HG03575 (cell line): ENCODE measurements around the gene SORCS2.

Experiments used
- ATAC-seq: cut with Tn5 transposase; IDR thresholded peaks from one replicate; pipeline ENCODE4 v1.9.1; 2021; ENCODE audit not compliant: unreplicated experiment, insufficient number of reproducible peaks, low FRiP score; ENCODE audit errors: extremely low read depth

Gene SORCS2

DNA sequence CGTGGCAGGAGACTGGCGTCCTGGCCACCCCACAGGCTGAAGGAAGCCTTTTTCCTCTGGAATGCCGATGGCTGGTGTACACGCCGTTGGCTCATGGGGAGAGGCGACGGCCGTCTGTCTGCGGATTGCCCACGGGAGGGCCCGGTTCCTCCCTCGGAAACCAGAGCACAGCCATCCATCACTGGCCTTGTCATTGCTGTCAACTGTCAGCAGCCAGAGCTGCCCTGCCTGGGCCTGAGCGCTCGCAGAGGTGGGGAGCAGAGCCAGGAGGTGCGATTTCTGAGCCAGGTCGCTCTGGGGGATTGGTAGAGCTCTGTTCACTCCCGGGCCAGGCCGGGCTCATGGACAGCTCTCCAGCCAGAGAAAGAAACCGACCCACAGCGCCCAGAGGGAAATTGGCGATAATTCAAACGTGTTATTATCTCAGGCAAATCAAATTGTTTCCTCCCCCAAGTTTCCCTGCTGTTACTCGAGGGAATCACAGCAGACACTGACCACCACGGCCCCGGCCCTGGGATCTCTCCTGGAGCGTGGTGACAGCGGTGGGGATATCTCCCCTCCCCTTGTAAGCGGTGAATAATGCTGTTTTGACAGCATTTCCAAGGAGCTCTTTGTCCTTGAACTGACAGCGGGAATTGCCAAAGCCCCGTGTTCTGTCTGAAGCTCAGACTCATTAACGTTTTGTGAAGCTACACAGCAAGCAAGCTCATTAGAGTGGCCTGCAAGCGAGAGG lies 463.3 kb downstream of the SORCS2 start:
- ATAC-seq: no peak

DNA sequence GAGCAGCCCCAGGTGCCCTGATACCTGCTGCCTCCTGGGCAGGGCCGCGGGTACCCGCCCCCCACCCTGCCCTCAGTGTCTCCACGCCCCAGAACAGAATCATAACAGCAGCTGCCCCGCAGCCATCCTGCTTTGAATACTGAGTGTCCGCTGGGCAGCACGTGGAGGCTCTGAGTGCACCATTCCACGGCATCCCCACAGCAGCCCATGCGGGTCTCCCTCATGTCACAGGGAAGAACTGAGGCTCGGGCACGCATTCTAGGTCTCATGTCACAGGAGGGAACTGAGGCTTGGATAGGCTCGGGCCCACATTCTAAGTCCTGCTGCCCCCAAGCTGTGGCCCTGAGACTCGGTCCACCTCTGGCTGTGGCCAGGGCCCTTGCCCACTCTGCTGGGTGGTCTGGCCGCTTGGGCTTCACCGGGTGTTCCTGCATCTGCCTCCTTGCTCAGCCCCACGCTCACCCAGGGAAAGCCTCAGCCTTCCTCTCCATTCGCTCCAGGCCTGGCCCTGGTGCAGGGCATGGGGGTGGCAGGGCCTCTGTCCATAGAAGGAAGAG lies 464.0 kb downstream of the SORCS2 start:
- ATAC-seq: no peak

DNA sequence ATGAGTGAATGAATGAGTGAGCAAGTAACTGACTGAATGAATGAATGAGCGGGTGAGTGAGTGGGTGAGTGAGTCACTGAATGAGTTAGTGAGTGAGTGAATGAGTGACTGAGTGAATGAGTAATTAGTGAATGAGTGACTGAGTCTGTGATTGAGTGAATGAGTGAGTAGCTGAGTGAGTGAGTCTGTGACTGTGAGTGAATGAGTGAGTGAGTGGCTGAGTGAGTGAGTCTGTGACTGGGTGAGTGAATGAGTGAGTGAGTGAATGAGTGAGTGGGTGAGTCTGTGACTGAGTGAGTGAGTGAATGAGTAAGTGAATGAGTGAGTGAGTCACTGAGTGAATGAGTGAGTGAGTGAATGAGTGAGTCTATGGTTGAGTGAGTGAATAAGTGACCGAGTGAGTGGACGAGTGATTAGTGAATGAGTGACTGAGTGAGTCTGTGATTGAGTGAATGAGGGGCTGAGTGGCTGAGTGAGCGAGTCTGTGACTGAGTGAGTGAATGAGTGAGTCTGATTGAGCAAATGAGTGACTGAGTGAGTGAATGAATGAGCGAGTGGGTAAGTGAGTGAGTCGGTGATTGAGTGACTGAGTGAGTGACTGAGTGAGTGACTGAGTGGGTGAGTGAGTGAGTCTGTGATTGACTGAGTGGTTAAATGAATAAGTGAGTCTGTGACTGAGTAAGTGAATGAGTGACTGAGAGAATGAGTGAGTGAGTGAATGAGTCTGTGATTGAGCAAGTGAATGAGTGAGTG lies 465.4 kb downstream of the SORCS2 start:
- ATAC-seq: no peak

DNA sequence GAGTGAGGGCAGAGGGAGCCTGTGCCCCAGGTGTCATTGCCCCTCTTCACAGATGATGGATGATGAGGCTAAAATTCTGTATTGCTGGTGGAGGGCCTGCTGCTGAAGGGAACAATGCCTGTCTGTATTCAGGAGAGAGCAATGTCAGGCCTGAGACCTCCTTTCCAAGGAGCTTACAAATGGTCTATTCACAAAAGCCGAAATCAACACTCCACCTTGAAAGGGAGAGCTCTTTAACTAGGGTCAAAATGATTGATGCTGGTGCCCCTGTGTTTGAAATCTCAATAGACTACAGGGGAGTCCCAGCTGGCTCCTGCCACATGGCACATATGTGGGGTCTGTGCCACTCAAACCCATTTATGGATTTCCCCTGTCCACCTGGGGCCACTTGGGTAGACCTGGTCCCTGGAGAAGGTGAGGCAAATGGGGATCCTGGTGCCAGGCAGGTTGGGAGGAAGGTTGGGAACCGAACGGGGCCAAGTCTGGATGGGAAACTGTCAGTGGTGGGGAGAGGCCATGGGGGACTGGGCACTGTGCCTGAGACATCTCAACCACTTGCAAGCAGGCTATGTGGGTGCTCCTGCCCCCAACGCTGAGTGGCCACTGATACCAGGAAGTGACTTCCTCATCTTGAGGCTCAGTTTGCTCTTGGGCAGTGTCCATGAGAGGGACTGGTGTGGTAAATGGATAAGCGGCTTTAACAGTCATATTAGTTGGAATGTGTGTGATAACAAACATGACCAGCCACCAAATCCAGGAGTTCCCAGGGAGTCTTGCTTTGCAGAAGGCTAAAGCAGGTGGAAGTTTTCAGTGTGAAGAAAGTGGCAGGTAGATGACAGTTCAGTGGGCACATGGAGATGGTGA lies 466.2 kb downstream of the SORCS2 start:
- ATAC-seq: no peak

DNA sequence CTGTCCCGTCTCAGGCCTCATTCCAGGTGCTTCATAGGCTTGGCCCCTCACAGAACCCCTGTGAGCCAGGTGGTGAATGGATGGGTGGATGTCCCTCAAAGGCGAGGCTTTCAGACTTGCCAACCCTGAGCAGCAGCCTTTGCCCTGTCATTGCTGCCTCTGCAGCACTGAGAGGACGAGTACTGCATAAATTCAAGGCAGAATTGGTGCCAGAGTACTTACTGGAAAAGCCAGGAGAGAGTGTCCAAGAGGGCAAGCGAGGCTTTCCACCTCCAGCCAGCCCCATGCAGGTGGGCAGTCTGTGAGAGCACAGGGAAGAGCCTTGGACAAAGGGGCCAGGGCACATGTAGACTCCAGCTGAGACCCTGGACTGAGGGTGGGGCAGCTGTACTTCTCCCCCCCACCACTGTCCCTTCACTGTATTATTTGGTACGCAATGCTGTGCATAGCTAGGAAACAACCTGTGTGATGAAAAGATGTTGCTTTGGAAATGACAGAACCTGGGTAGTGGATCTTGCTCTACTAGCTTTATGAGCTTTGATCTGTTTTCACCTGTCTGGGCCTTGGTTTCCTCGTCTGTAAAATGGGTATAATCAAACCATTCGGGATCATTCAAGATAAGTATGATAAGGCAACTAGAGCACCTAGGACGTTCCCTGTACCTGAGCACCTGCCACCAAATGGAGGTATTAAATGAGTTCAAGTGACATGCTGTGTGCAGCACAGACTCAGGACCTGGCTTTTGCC lies 467.3 kb downstream of the SORCS2 start:
- ATAC-seq: no peak

DNA sequence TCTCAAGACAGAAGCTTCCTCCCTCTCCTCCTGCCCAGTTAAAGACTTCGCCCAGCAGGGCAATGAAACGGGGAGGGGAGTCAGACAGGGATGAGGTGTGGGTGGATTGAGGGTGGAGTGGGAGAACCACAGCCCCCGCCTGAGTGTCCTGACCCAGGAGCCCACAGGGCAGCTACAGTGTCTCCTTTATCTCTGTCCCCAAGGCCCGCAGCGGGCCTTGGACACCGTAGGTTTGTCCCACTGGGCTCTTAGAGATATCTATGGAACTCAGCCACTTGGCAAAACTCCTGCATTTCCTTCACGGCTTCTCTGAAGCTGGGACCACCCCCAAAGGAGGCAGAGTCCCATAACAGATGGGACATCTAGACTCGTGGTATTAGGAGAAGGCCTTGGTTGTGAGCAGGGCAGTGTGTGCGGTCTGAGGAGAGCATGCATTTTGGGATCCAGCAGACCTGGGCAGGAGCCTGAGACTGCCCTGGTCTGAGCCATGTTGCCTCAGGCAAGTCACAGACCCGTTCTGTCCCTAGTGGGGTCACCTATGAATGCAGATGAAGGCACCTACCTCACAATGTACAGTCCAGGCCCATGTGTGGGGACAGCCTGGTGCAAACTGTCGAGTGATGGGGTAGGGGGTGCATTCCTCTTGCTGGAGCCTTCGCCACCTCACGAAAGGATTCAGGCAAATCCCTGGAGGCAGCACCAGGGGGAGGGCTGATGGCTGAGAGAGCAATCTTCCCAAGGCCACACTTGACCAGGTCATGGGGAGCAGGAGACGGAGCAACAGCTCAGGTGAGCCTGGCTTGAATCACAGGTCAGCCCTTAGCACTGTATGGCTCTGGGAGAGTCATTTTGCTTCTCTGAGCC lies 468.1 kb downstream of the SORCS2 start:
- no peak for ATAC-seq

DNA sequence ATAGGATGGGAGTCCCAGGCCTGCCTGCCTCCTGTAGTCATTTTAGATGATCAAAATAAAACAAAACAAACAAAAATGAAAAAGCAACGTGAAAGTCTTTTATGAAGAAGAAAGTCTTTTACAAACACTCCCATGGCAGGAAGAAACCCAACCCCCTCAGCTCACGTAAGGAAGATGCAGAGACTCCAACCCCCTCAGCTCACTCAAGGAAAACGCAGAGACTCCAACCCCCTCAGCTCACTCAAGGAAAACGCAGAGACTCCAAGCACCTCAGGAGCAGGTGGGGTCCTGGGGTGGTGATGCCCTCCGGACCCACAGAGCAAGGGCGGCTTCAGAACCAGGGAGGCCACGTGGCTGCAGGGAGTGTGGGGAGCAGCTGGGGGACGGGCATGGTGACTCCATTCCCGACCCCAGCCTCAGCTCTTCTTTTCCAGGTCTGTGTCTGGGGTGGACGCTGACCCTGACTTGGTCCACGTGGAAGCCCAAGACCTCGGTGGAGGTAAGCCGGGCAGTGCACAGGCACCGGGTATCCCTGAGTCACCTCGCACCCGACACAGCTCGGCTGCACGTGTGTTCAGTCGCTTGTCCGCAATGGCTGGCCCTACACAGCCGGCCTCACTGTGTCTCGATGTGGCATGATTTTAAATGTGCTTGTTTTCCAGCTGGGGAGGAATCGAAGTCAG lies 468.9 kb downstream of the SORCS2 start:
- no peak for ATAC-seq

DNA sequence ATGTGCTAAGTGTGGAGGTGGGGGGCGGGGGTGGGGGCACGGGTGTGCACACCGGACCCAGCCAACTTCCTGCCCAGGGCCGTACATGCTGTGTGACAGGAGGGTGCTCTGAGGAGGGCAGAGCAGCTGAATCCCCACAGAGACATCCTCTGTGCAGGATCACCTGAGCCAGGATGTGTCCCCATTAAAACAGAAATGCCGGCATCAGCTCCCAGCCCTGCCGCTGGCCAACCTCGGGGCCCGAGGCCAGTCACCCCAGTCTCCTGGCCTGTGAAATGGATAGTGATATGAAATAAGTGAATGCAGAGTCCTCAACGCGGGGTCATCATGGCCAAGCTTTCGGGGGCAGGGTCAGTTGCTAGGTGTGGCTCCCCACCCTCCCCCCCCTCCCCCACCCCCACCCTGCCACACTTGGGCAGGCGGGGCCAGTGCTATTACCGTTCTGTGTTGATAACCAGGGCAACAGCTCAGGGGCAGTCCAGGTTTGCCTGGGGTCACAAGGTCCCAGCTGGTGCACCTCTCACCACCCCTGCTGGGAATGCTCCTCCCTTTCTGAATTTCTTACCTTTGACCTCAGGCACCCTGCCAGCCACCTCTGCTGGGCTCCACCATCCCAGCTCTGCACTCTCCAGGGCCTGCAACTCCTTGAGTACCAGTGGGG lies 469.6 kb downstream of the SORCS2 start:
- no peak for ATAC-seq

DNA sequence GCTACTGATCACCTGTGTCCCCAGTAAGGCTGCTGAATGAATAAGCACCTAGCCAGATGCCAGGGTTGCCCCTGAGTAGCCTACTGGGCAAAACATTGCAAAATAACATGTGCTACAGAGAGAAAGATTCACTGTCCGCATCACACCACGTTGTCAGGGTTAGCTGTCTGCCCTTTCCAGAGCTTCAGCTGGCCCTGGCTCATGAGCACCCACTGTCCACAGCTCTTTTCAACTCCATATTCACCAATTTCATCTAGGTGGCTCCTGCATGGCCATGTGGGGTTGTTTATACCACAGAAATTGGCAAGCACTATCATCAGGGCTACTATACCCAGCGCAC lies 470.1 kb downstream of the SORCS2 start:
- no peak for ATAC-seq

DNA sequence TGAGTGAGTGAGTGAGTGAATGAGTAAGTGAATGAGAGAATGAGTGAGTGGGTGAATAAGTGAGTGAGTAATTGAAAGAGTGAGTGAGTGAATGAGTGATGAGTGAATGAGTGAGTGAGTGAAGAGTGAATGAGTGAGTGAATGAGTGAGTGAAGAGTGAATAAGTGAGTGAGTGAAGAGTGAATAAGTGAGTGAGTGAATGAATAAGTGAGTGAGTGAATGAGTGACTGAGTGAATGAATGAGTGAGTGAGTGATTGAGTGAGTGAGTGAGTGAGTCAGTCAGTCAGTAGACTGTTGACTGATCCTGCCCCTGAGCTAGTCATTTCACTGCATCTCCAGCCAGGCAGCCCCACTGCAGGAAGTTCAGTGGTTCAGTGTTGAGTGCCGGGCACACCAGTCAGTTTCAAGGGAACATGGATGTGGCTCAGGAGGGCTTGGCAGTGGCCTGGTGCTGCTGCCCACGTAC lies 470.8 kb downstream of the SORCS2 start:
- no peak for ATAC-seq

DNA sequence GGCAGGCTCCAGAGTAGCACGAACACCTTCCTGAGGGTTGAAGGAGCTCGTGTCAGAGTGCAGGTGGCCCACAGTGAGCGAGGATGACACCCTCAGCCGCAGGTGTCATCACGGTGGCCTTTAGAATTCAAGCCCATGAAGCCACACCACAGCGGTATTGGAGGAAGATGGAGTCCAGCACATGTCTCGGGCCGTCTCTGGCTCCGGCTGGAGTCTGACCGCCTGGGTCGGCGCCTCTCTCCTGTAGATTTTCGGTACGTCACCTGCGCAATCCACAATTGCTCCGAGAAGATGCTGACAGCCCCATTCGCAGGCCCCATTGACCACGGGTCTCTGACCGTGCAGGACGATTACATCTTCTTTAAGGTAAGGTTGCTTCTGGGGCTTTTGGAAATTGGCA lies 471.8 kb downstream of the SORCS2 start:
- no peak for ATAC-seq

DNA sequence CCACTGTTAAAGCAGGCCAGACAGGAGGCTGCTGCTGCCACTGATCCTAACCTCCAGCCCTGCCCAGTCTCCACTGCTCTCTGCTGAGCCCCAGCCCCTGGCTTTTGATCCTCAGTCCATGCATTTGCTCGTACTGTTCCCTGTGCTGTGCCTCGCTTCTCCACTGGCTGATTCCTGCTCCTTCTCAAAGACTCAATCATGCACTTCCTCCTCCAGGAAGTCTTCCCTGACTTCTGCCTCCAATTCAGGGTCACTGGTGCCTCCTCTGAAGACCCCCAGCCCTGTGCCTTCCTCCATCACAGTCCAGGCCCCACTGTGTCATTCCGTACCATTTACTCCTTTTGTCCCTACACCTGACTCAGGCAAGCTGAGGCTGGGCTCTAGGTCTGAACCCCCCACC lies 473.0 kb downstream of the SORCS2 start:
- no peak for ATAC-seq

DNA sequence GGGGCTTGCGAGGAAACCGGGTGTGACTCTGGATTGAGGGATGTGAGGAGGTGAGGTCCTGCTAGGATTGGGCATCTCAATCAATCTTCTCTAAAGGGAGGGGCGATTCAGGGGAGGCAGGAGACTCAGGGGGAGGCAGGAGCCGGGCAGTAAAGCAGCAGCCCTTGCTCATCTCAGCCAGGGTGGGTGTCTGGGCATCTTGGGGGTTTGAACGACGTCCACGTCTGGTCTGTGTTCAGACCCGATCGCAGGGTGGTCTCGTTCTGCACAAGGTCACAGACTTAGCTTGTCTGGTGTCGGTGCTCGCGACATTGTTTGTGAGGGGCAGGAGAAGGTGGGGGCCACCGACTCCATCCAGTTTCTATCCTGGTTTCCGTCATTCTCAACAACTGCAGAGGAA lies 473.7 kb downstream of the SORCS2 start:
- no peak for ATAC-seq

DNA sequence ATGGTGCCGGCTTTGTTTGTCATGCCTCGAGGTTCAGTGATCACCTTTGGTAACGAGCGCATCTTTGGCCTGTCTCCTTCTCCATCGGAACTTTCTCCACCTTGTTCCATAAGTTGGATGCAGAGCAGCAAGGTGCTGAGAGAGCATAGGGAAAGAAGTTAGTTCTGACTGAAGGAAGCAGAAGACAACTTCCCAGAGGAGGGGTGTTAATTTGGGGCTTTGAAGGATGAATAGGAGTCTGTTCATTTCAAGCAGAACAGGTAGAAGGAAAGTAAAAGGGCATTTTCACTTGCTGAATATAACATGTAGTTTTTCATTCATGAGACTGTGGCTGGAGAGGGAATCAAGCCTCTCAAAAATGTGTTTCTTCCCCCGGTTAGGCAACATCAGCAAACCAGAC lies 474.4 kb downstream of the SORCS2 start:
- ATAC-seq: no peak

DNA sequence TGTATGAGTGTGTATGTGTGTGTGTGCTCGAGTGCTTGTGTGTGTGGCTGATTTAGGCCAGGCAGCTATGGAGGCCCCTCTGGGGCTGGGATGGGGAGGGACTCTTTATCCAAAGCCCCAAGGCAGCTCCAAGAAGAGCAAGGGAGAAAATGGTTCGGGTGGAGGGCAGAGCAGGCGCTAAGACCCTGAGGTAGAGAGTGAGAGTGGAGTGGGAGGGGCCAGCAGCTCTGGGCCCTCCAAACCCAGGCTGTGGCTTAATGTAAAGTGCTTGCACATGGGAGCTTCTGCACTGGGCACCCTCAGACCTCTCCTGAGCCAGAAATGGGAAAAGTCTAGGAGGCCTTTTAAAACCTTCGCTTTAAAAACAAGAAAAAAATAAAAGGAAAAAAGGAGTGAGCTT lies 475.9 kb downstream of the SORCS2 start:
- ATAC-seq: no peak

DNA sequence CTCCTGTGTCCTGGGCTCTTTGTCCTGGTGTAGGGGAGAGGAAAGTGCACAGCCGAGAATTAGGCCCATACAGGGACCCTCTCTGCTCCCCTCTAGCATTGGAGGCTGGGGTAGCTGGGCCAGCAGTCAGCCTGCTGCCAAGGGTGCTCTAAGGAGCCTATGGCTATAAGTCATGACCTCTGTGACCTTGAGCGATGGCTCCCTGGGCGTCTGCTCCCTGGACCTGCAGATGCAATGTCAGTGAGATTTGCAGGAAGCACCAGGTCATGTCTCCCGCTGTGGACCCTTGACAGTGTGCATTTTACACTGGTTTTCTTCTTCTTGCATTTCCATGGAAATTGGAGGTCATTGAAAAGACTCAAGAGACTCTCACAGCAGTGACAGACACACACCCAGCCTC lies 476.5 kb downstream of the SORCS2 start:
- no peak for ATAC-seq

DNA sequence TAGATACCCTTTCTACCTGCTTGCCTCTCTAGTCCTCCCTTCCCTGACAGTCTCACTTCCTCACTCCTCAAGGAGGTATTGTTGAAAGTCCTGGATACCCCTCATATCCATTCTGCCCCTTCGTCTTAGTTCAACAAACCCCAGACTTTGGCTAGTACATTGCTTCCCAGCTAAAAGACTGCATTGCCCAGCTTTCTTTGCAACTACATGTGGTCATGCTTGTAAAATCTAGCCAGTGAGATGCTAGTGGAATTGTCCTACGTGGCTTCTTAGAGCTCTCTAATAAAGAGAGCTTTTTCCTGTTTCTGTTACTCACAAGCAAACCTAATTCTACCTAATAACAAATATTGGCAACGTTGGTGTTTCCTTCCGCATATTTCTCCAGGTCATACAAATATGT lies 480.3 kb downstream of the SORCS2 start:
- no peak for ATAC-seq
